OCI-LY1 (cell line): ENCODE results near the gene MCUR1.

Experiments used
- EZH2 ChIP-seq: fragments of 200-600 bp; sonication (generic), shearing (Covaris generic); IDR thresholded peaks from 2 replicates; pipeline ENCODE4 v1.8.0; 2017; ENCODE audit warnings: borderline replicate concordance, mixed run types, mild to moderate bottlenecking, antibody characterized with exemption, low read length, moderate library complexity, mixed read lengths
- TF ChIP-seq, protein P1 (sequence below): fragments of 200-600 bp; sonication (generic), shearing (Covaris generic); IDR thresholded peaks from 2 replicates; pipeline ENCODE4 v1.5.1; 2017; ENCODE audit warnings: mild to moderate bottlenecking, antibody characterized with exemption, low read length, moderate library complexity, mixed read lengths

- TF ChIP-seq, protein P1, sequence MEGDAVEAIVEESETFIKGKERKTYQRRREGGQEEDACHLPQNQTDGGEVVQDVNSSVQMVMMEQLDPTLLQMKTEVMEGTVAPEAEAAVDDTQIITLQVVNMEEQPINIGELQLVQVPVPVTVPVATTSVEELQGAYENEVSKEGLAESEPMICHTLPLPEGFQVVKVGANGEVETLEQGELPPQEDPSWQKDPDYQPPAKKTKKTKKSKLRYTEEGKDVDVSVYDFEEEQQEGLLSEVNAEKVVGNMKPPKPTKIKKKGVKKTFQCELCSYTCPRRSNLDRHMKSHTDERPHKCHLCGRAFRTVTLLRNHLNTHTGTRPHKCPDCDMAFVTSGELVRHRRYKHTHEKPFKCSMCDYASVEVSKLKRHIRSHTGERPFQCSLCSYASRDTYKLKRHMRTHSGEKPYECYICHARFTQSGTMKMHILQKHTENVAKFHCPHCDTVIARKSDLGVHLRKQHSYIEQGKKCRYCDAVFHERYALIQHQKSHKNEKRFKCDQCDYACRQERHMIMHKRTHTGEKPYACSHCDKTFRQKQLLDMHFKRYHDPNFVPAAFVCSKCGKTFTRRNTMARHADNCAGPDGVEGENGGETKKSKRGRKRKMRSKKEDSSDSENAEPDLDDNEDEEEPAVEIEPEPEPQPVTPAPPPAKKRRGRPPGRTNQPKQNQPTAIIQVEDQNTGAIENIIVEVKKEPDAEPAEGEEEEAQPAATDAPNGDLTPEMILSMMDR, result no peak
- no peak for TF ChIP-seq EZH2
Measured at GRCh38 chr6:13762611-13763441, 51.5 kb downstream of the MCUR1 start.
